GM19238 (cell line): ENCODE results near the gene SLX4IP.
A peak's percentile ranks its signal among the peaks of the same experiment; 100 is the strongest.
"Not testable (repeated sequence)": the region's sequence is repeated elsewhere in the genome, so short reads cannot be mapped to it uniquely, and the experiment has no call there.

Experiments used
- DNase-seq: peaks from one replicate; pipeline ENCODE4 v3.0.0; 2011; ENCODE audit warnings: low spot score; ENCODE audit not compliant: insufficient read length

The SLX4IP gene

GRCh38 chr20:10434832-10435812 lies at the start of gene SLX4IP:
Gene SLX4IP, plus strand, starts transcription at chr20:10435305. Its CDS starts 22,900 bp downstream, at chr20:10458205.
- DNase-seq, result peak; percentile 48

- DNase-seq, result no peak
These were observed 49.1 kb upstream of the SLX4IP start for GRCh38 chr20:10385850-10386544.

- DNase-seq, result no peak
These were observed 47.4 kb upstream of the SLX4IP start for GRCh38 chr20:10387686-10388085.

GRCh38 chr20:10388597-10388996 lies 46.5 kb upstream of the SLX4IP start:
- DNase-seq, result no peak

GRCh38 chr20:10390709-10391108 lies 44.4 kb upstream of the SLX4IP start:
- no peak for DNase-seq

- not testable (repeated sequence) for DNase-seq
These were observed 40.4 kb upstream of the SLX4IP start for GRCh38 chr20:10394752-10395151.

- no peak for DNase-seq
These were observed 36.2 kb upstream of the SLX4IP start for GRCh38 chr20:10398834-10399369.

- no peak for DNase-seq
These were observed 32.0 kb upstream of the SLX4IP start for GRCh38 chr20:10402938-10403608.

- no peak for DNase-seq
These were observed 31.0 kb upstream of the SLX4IP start for GRCh38 chr20:10404023-10404628.

GRCh38 chr20:10404959-10405530 lies 30.1 kb upstream of the SLX4IP start:
- DNase-seq, result no peak

GRCh38 chr20:10408108-10408813 lies 26.8 kb upstream of the SLX4IP start:
- no peak for DNase-seq

GRCh38 chr20:10411673-10412072 lies 23.4 kb upstream of the SLX4IP start:
- no peak for DNase-seq

GRCh38 chr20:10412591-10413408 lies 22.3 kb upstream of the SLX4IP start:
- DNase-seq, result no peak

- DNase-seq, result no peak
These were observed 20.0 kb upstream of the SLX4IP start for GRCh38 chr20:10415013-10415650.

GRCh38 chr20:10417218-10417617 lies 17.9 kb upstream of the SLX4IP start:
- DNase-seq, result not testable (repeated sequence)

- no peak for DNase-seq
These were observed 15.5 kb upstream of the SLX4IP start for GRCh38 chr20:10419550-10420133.

GRCh38 chr20:10423735-10424134 lies 11.4 kb upstream of the SLX4IP start:
- no peak for DNase-seq

- DNase-seq, result no peak
These were observed 7.9 kb upstream of the SLX4IP start for GRCh38 chr20:10427060-10427692.
